Retina (tissue), 1 donor: ENCODE data around the gene MRTFA.
"Not testable (repeated sequence)": the region's sequence is repeated elsewhere in the genome, so short reads cannot be mapped to it uniquely, and the experiment has no call there.

Experiments used
- DNase-seq: peaks from one replicate; pipeline ENCODE4 v3.0.0-alpha.2; 2016

The MRTFA gene

DNA sequence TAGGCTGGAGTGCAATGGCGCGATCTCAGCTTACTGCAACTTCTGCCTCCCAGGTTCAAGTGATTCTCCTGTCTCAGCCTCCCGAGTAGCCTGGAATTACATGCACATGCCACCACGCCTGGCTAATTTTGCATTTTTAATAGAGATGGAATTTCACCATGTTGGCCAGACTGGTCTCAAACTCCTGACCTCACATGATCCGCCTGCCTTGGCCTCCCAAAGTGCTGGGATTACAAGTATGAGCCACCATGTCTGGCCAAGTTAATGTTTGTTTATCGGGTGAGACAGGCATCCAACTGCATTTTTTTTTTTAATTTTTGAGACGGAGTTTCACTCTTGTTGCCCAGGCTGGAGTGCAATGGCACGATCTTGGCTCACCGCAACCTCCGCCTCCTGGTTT lies 20.1 kb upstream of the MRTFA start:
- DNase-seq = not testable (repeated sequence)

GRCh38 chr22:40655941-40656340 lies 19.4 kb upstream of the MRTFA start:
- not testable (repeated sequence) for DNase-seq

GRCh38 chr22:40654522-40655167 lies 18.1 kb upstream of the MRTFA start:
- DNase-seq = peak; percentile 54

DNA sequence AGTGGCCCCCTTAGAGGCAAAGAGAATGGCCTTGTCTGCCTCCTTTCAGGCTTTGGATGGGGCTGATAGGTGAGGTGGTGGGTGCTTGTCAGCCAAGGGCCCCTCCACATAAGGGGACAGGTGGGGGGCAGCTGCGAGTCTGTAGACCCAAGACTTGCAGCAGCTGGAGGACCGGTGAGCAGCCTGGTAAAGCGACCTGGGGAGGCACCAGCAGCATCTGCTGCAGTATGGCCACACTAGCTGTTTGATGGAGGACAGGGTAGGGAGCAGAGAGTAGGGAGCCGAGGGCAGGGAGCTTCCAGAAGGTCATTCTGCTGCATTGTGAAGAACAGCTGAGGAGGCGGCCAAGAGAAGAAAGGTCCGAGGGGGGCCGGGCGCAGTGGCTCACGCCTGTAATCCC lies 16.8 kb upstream of the MRTFA start:
- no peak for DNase-seq

DNA sequence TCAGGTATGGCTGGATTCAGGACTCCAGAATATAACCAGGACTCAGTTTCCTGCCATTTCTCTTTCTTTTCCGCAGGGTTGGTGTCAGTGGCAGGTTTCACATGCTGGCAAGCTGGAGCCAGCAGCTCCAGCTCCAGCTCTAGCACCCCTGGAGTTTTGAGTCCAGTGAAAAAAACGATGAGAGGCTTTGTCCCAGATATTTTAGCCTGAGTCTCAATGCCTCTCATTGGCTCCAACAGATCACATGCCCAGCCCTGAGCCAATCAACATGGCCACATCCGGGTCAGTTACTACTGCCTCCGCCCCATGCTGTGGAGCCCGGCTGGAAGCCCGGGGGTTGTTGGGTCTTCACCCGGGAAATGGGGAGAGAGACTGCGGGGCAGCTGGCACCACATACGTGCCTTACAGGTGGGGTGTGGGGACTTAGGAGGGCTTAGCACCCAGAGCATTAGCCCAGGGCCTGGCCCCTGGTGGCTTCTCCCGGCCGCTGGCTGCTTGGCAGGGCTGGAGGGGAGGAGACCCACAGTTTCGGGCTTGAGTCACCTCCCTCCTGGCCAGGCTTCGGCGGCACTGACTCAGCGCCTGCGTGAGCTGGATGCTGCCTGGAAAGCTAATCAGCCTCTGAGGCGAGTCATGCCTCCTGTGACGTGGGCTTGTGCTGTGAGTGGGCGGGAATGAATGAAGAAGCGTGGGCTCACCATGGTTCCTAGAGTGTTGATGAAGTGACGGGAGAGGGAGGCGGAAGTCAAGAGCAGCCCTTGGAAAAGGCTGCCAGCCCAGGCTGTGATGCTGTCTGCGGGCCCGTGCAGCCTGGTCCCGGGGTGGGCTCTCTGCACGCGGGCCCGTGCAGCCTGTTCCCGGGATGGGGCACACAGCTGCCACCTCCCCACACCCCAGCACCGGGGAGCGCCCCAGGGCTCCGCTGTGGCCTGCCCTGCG lies 15.3 kb upstream of the MRTFA start:
- DNase-seq = peak; percentile 89

- no peak for DNase-seq
Measured at GRCh38 chr22:40651057-40651456, 14.5 kb upstream of the MRTFA start.

- no peak for DNase-seq
Measured at GRCh38 chr22:40648386-40648785, 11.9 kb upstream of the MRTFA start.

- DNase-seq = no peak
Measured at GRCh38 chr22:40645579-40646197, 9.2 kb upstream of the MRTFA start.

DNA sequence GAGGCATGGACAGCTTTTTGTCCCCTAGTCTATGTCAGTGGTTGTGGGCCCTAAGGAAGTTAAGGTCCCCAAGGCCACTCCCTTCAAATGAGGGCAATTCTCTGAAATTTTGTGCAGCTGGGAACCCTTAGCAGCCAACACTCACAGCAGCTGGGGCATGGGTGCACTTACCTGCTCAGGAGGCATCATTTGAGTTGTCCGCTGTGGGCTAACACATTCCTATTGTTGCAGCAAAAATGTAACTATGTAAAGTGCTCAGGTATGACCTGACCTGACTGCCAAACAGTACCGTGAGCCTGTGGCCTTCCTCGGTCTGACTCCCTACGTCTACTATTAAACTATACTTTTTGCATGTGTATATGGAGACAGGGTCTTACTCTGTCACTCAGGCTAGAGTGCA lies 5.8 kb upstream of the MRTFA start:
- no peak for DNase-seq

DNA sequence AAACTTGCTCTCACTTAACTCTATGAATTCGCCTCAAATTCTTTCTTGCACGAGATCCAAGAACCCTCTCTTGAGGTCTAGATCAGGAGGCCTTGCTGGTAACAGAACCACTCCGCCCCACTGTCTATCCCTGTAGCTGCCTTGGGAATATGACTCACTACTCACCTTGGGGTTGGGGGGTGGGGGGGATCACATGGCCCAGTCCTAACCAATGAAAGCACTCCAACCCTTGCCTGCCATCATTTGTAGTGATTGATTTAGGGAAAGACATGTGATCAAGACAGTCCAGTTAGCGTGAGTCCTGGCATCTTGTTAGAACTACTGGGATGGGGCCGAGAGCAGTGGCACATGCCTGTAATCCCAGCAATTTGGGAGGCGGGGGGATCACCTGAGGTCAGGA lies 4.8 kb upstream of the MRTFA start:
- DNase-seq = no peak

- DNase-seq = no peak
Measured at GRCh38 chr22:40638261-40638660, 1.7 kb upstream of the MRTFA start.

GRCh38 chr22:40637183-40638150 lies 948 bp upstream of the MRTFA start:
- DNase-seq = peak; percentile 31

GRCh38 chr22:40635940-40636379 lies 559 bp downstream of the MRTFA start:
- DNase-seq = no peak

- peak; percentile 16 for DNase-seq
Measured at GRCh38 chr22:40635043-40635939, 1.2 kb downstream of the MRTFA start.

DNA sequence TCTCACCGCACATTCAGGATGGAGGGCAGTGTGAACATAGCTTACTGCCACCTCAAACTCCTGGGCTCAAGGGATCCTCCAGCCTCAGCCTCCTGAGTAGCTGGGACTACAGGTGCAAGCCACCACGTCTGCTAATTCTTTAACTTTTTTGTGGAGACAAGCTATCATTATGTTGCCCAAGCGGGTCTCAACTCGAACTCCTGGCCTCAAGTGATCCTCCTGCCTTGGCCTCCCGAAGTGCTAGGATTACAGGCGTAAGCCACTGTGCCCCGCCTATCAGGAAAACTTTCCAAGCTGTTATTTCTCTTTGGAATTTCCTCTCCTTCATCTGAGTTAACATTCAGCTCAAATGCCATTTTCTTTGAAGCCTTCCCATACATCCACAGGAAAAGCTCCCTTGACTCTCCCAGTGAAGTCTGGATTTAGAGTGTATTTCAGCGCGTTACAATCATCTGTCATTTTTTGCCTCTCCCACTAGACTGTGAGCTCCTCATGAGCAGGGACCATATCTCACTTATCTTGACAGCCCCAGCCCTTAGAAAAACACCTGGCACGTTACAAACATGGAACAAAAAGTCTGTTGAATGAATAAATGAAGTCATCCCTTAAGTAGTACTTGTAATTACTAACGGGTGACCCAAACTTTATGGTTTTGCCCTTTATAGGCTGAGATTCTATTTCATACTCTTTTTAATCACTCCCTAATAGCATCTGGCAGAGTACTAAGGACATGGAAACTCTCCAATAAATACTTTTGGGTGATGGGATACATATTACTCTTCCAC lies 2.2 kb downstream of the MRTFA start:
- no peak for DNase-seq

GRCh38 chr22:40633036-40633435 lies 3.5 kb downstream of the MRTFA start:
- no peak for DNase-seq

GRCh38 chr22:40631925-40632324 lies 4.6 kb downstream of the MRTFA start:
- no peak for DNase-seq

DNA sequence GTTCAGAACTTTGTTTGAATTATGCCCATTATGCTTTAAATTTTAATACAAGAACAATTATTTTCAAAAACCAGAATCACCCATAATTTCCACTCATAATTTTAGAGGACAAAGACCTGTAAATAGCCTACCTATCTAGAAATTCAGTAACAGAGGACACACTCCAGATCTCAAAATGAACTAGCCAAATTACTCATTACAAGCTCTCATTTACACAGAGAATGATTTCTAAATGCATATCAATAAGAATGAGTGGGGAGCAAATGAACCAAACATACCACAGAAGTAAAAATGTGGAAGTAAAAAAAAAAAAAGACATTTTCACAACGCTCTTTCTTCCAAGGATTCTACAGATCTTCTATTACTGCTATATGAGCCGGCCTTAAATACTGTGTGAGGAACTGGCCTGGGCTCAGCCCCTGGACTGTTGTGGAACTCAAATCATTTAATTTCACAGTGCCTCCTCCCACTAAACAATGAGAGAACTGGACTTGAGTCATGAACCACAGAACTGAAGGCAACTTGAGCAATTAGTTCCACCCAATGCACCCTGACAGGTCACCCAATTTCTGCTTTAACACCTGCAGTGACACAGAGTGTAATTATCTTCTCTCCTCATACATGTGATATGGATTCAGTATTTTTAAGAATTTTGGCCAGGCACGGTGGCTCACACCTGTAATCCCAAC lies 8.0 kb downstream of the MRTFA start:
- no peak for DNase-seq

DNA sequence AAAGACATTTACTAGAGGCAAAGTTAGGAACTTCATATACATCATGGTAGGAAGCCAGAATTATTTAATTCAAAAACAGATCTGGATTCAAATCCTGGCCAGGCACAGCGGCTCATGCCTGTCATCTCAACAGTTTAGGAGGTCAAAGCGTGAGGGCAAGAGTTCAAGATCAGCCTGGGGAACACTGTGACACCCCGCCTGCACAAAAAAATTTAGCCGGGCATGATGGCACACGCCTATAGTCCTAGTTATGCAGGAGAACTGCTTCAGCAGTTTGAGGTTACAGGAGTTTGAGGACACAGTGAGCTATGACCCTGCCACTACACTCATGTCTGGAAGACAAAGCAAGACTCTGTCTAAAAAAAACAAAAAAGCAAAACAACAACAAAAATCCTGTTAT lies 8.9 kb downstream of the MRTFA start:
- no peak for DNase-seq

DNA sequence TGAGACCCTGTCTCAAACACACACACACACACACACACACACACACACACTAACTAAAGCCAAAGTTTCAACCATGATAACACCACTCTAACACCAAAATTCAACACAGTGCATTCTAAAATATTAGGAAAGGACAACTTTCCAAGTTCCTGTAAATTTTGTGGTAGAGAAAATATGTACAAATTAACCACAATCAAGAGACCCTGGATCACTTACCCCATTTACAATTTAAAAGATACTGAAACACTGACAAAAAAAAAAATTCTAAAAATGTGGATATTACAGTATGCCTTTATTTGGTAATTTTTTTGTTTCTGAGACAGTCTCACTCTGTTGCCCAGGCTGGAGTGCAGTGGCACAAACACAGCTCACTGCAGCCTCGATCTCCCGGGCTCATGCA lies 9.7 kb downstream of the MRTFA start:
- DNase-seq = no peak
